Muscle of leg (tissue), 11 donors: ENCODE data around the gene USP28. TPM values are rescaled to one million over a fixed set of nuclear protein-coding genes. Genes with fewer than 3 reads are reported as not detected.

ENCODE experiments used
- DNase-seq: peaks from one replicate; pipeline ENCODE4 v3.0.0; 2013
- H3K27ac ChIP-seq: one replicate; pipeline ENCODE4 v1.5.1; 2013; ENCODE audit warnings: mild to moderate bottlenecking, low read length, control low read depth
- H3K27me3 ChIP-seq: one replicate; pipeline ENCODE4 v1.6.1; 2013; ENCODE audit warnings: low read length; ENCODE audit not compliant: control insufficient read depth, insufficient read depth
- H3K36me3 ChIP-seq: one replicate; pipeline ENCODE4 v1.6.1; 2013; ENCODE audit warnings: low read length; ENCODE audit not compliant: control insufficient read depth, insufficient read depth
- H3K4me1 ChIP-seq: one replicate; pipeline ENCODE4 v1.6.1; 2013; ENCODE audit warnings: low read length; ENCODE audit not compliant: control insufficient read depth, insufficient read depth
- H3K4me3 ChIP-seq: one replicate; pipeline ENCODE4 v1.5.1; 2013; ENCODE audit warnings: low read length, control low read depth
- H3K9me3 ChIP-seq: replicated peaks from 2 replicates; pipeline ENCODE4 v1.6.1; 2013; ENCODE audit warnings: low read depth, low read length; ENCODE audit not compliant: control insufficient read depth
- WGBS: methylation state at CpG from one replicate; pipeline ENCODE4 v1.1.5; 2013; ENCODE audit warnings: missing lambda C conversion rate; ENCODE audit not compliant: insufficient coverage; 5-methylcytosine and 5-hydroxymethylcytosine counted together
- polyA plus RNA-seq, 8 donors: library from polyadenylated mRNA; unstranded; fragments of 120-200 nt; gene quantifications; one replicate each; pipeline versions ENCODE4 v1.2.1 to v1.2.3, GENCODE V29; 2013; ENCODE audit warnings: inconsistent platforms in 1 of 8, low replicate concordance in 1 of 8; ENCODE audit not compliant: insufficient read length in 8 of 8, insufficient read depth in 1 of 8
- total RNA-seq: library from RNA; stranded (reverse); fragments of 120-200 nt; gene quantifications from one replicate; pipeline ENCODE4 v1.2.4, GENCODE V29; 2013

USP28 gene
- total and polyA plus RNA-seq, 9 donors = 52.5 to 90.1 (median 66.7) TPM

GRCh38 chr11:113840932-113841664, 34.3 kb downstream of the USP28 start:
- WGBS = no CpG with 5 or more reads among the region's 3 CpGs

GRCh38 chr11:113839842-113840241, 35.5 kb downstream of the USP28 start:
- H3K4me1 ChIP-seq = no peaks in the 10 kb centered on the region
- H3K4me3 ChIP-seq = no peak overlapping the region
- H3K27me3 ChIP-seq = no peaks in the 10 kb centered on the region
- no peak overlapping the region for H3K27ac ChIP-seq
- peaks cover 33% of the 10 kb centered on the region for H3K36me3 ChIP-seq
- H3K9me3 ChIP-seq = no peaks in the 10 kb centered on the region
- no peak for DNase-seq
- 93% methylated on average over 2 of the region's 6 CpGs for WGBS

More at GRCh38 chr11:113840932-113841664, 34.3 kb downstream of the USP28 start:
- no peaks in the 10 kb centered on the region for H3K4me1 ChIP-seq
- H3K36me3 ChIP-seq = peaks cover 30% of the 10 kb centered on the region
- H3K9me3 ChIP-seq = no peaks in the 10 kb centered on the region
- no peaks in the 10 kb centered on the region for H3K27me3 ChIP-seq
- no peak overlapping the region for H3K27ac ChIP-seq
- no peak overlapping the region for H3K4me3 ChIP-seq
- DNase-seq = no peak

- no peak for DNase-seq
- WGBS = no CpG with 5 or more reads among the region's 2 CpGs
- H3K4me1 ChIP-seq = no peaks in the 10 kb centered on the region
Observed at GRCh38 chr11:113838005-113838404, 37.4 kb downstream of the USP28 start.

GRCh38 chr11:113835306-113835705, 40.1 kb downstream of the USP28 start:
- WGBS = 88% methylated on average over 4 of the region's 4 CpGs
- Histone ChIP-seq H3K4me1 (no peaks in the 10 kb centered on the region), H3K36me3 (peaks cover 41% of the 10 kb centered on the region), H3K27me3 (no peaks in the 10 kb centered on the region), H3K4me3 (no peak overlapping the region), H3K9me3 (no peaks in the 10 kb centered on the region), H3K27ac (no peak overlapping the region)
- no peak for DNase-seq

More at GRCh38 chr11:113838005-113838404, 37.4 kb downstream of the USP28 start:
- Histone ChIP-seq H3K27me3 (no peaks in the 10 kb centered on the region), H3K9me3 (no peaks in the 10 kb centered on the region), H3K4me3 (no peak overlapping the region), H3K36me3 (peaks cover 39% of the 10 kb centered on the region), H3K27ac (no peak overlapping the region)

GRCh38 chr11:113833151-113833550, 42.2 kb downstream of the USP28 start:
- no peak overlapping the region for H3K27ac ChIP-seq
- no peaks in the 10 kb centered on the region for H3K9me3 ChIP-seq
- peaks cover 31% of the 10 kb centered on the region for H3K36me3 ChIP-seq
- no peak for DNase-seq
- H3K27me3 ChIP-seq = no peaks in the 10 kb centered on the region
- no peaks in the 10 kb centered on the region for H3K4me1 ChIP-seq
- H3K4me3 ChIP-seq = no peak overlapping the region
- 84% methylated on average over 7 of the region's 8 CpGs for WGBS

GRCh38 chr11:113831314-113831713, 44.1 kb downstream of the USP28 start:
- Histone ChIP-seq H3K9me3 (no peaks in the 10 kb centered on the region), H3K36me3 (peaks cover 28% of the 10 kb centered on the region), H3K4me1 (no peaks in the 10 kb centered on the region), H3K27me3 (no peaks in the 10 kb centered on the region), H3K4me3 (no peak overlapping the region), H3K27ac (no peak overlapping the region)
- WGBS = 66% methylated on average over 4 of the region's 4 CpGs
- no peak for DNase-seq

- H3K36me3 ChIP-seq = peaks cover 28% of the 10 kb centered on the region
- no peaks in the 10 kb centered on the region for H3K4me1 ChIP-seq
Observed at GRCh38 chr11:113829751-113830150, 45.6 kb downstream of the USP28 start.

GRCh38 chr11:113828191-113828590, 47.2 kb downstream of the USP28 start:
- H3K27me3 ChIP-seq = no peaks in the 10 kb centered on the region
- DNase-seq = no peak
- H3K4me1 ChIP-seq = no peaks in the 10 kb centered on the region
- no CpG with 5 or more reads among the region's 1 CpG for WGBS
- H3K36me3 ChIP-seq = peaks cover 24% of the 10 kb centered on the region
- peaks cover 9% of the 10 kb centered on the region for H3K9me3 ChIP-seq
- H3K4me3 ChIP-seq = no peak overlapping the region
- no peak overlapping the region for H3K27ac ChIP-seq

More at GRCh38 chr11:113829751-113830150, 45.6 kb downstream of the USP28 start:
- Histone ChIP-seq H3K27ac (no peak overlapping the region), H3K9me3 (peaks cover 6% of the 10 kb centered on the region), H3K4me3 (no peak overlapping the region), H3K27me3 (no peaks in the 10 kb centered on the region)
- no peak for DNase-seq
- no CpG with 5 or more reads among the region's 2 CpGs for WGBS

GRCh38 chr11:113827477-113827876, 47.9 kb downstream of the USP28 start:
- DNase-seq = no peak
- peaks cover 24% of the 10 kb centered on the region for H3K36me3 ChIP-seq
- no CpG with 5 or more reads among the region's 3 CpGs for WGBS
- H3K4me1 ChIP-seq = no peaks in the 10 kb centered on the region
- H3K4me3 ChIP-seq = no peak overlapping the region
- no peak overlapping the region for H3K27ac ChIP-seq
- no peaks in the 10 kb centered on the region for H3K27me3 ChIP-seq
- H3K9me3 ChIP-seq = peaks cover 9% of the 10 kb centered on the region

- H3K4me3 ChIP-seq = no peak overlapping the region
- H3K36me3 ChIP-seq = peaks cover 40% of the 10 kb centered on the region
- WGBS = 100% methylated on average over 3 of the region's 3 CpGs
Observed at GRCh38 chr11:113818426-113818825, 56.9 kb downstream of the USP28 start.

More at GRCh38 chr11:113818426-113818825, 56.9 kb downstream of the USP28 start:
- no peaks in the 10 kb centered on the region for H3K9me3 ChIP-seq
- H3K4me1 ChIP-seq = no peaks in the 10 kb centered on the region
- no peak overlapping the region for H3K27ac ChIP-seq
- DNase-seq = no peak
- no peaks in the 10 kb centered on the region for H3K27me3 ChIP-seq
